KOPT-K1 (cell line): Measurements from ENCODE around the gene RFPL2.
"Not testable (repeated sequence)": the region's sequence is repeated elsewhere in the genome, so short reads cannot be mapped to it uniquely, and the experiment has no call there.

Experiments
- H3K27ac ChIP-seq: fragments of 200-600 bp; sonication (generic); 2 replicates; pipeline ENCODE4 v1.5.1; 2016; ENCODE audit warnings: antibody characterized with exemption, mild to moderate bottlenecking, low read depth, low read length; ENCODE audit not compliant: poor library complexity, severe bottlenecking
- H3K36me3 ChIP-seq: fragments of 200-600 bp; sonication (generic); 2 replicates; pipeline ENCODE4 v1.5.1; 2017; ENCODE audit warnings: antibody characterized with exemption, mild to moderate bottlenecking, low read length, moderate library complexity; ENCODE audit not compliant: insufficient read depth
- H3K9me3 ChIP-seq: fragments of 200-600 bp; sonication (generic); 2 replicates; pipeline ENCODE4 v1.5.1; 2017; ENCODE audit warnings: antibody characterized with exemption, low read length, mild to moderate bottlenecking; ENCODE audit not compliant: insufficient read depth, poor library complexity, severe bottlenecking

The RFPL2 gene

DNA sequence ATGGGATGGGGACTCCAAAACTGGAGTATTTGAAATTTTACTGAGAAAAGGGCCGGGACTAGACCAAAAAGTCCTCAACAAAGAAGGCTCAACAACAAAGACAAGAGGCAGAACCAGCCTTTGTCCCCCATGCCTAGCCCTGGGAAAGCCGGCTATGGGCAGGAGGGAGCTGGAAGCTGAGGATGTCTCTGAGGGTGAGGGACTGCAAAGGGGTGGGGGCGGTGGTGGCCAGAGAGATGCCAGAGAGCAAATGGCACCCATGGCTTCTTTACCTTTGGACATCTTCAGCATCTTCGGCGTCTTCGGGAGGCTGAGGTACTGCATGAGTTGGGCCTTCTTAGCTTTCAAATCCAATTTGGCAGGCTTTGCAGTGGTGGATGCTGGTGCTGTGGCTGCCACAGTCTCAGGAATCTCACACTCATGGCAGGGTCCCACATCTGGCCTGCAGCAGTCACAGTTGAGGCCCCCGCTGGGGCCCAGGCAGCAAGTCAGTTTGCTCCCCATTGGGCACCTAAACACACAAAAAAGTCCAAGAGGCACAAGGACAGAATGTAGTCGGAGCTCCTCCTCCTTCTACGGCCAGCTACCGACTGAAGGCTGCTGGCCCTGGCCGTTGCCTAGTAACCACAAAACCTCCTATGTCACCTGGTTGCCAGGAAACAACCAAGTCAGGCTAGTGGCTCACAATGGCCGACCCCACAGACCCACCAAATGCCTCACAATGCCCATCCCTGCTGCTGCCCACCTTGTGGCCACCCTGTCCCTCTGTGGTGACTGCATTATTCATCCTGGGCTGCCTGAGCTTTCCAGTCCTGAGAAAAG lies 46.0 kb downstream of the RFPL2 start, which contains the start of gene C22orf42:
TSS of gene C22orf42 (minus strand) at position 592 of the 822 bp plus-strand sequence. CDS start at position 504, 88 bp downstream.
- H3K36me3 ChIP-seq, result no peaks in the 10 kb centered on the region
- no peak within 1 kb of the TSS for H3K27ac ChIP-seq
- H3K9me3 ChIP-seq, result no peaks in the 10 kb centered on the region

GRCh38 chr22:32157632-32158031 lies 47.2 kb downstream of the RFPL2 start:
- H3K36me3 ChIP-seq, H3K9me3 ChIP-seq, H3K27ac ChIP-seq: not testable (repeated sequence)

GRCh38 chr22:32154727-32155126 lies 50.1 kb downstream of the RFPL2 start:
- H3K9me3 ChIP-seq, H3K36me3 ChIP-seq, H3K27ac ChIP-seq: not testable (repeated sequence)

- H3K27ac ChIP-seq, H3K9me3 ChIP-seq, H3K36me3 ChIP-seq: not testable (repeated sequence)
These were observed 53.2 kb downstream of the RFPL2 start for GRCh38 chr22:32151641-32152040.

DNA sequence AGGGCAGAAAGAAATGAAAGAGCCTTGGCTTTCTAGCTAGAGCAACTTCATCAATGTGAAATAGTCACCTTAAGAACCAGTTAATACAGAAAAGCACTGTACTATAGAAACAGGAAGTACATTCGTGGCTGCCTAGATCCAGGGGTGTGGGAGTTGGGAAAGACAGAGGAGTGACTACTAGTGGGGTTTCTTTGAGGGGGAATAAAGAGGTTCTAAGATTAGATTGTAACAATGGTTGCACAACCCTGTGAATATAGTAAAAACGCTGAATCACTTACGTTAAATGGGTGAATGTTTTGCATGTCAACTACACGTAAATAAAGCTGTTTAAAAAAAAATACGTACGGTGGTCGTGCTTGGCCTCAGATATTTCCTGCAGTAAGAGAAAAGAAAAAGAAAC lies 54.2 kb downstream of the RFPL2 start:
- not testable (repeated sequence) for H3K9me3 ChIP-seq, H3K27ac ChIP-seq, H3K36me3 ChIP-seq

GRCh38 chr22:32148372-32148771 lies 56.5 kb downstream of the RFPL2 start:
- H3K9me3 ChIP-seq, H3K27ac ChIP-seq: not testable (repeated sequence)

DNA sequence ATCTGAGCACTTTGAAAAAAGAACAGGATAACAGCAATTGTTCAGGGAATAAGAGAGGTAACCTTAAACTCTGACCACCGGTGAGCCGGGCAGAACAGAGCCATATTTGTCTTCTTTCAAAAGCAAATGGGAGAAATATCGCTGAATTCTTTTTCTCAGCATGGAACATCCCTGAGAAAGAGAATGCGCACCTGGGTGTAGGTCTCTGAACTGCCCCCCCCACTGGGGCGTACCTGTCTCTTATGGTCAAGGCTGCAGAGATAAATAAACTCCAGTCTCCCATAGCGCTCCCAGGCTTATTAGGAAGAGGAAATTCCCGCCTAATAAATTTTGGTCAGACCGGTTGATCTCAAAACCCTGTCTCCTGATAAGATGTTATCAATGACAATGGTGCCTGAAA lies 57.7 kb downstream of the RFPL2 start:
- H3K36me3 ChIP-seq, H3K9me3 ChIP-seq, H3K27ac ChIP-seq: not testable (repeated sequence)

More at GRCh38 chr22:32148372-32148771, 56.5 kb downstream of the RFPL2 start:
- not testable (repeated sequence) for H3K36me3 ChIP-seq

GRCh38 chr22:32144496-32145274 lies 60.2 kb downstream of the RFPL2 start:
- Histone ChIP-seq H3K36me3 (no peaks in the 10 kb centered on the region), H3K27ac (no peak overlapping the region), H3K9me3 (peaks cover 8% of the 10 kb centered on the region)

DNA sequence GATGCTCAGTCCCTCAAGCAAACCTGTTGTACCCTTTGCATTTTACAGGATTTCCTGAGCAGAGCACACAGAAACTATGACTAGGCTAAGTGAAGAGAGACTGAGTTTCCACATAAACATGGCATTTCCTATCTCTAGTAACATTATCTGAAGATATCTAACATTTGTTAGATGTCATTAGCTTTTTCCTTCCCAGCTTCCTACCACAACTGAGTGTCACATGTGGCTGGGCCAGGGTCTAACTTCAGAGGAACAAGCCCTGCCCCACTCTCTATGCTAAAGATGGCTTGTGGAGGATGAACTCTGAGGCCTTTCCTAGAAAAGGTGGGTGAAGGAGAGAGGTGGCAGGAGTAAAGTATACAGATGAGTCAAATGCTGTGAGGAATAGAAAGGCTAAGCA lies 62.3 kb downstream of the RFPL2 start:
- Histone ChIP-seq H3K36me3 (no peaks in the 10 kb centered on the region), H3K9me3 (peaks cover 8% of the 10 kb centered on the region), H3K27ac (no peak overlapping the region)

- H3K36me3 ChIP-seq, H3K27ac ChIP-seq, H3K9me3 ChIP-seq: not testable (repeated sequence)
These were observed 64.2 kb downstream of the RFPL2 start for GRCh38 chr22:32140688-32141087.
